Breast epithelium (tissue), 4 donors: ENCODE results near the gene CCDC97. TPM values are rescaled to one million over a fixed set of nuclear protein-coding genes. Genes with fewer than 3 reads are reported as not detected.

Source experiments
- DNase-seq, 2 donors: peaks; one replicate each; pipeline ENCODE4 v3.0.0-alpha.2; 2019; ENCODE audit warnings: low spot score in 2 of 2
- H3K27ac ChIP-seq, 2 donors: fragments of 200-600 bp; sonication (generic) in 1 of 2; one replicate each; pipeline ENCODE4 v1.5.1; 2016 to 2019; ENCODE audit warnings: mild to moderate bottlenecking in 1 of 2
- H3K27me3 ChIP-seq, 2 donors: fragments of 200-600 bp; sonication (generic) in 1 of 2; one replicate each; pipeline versions ENCODE4 v1.5.1 to v1.6.0; 2017 to 2019; ENCODE audit warnings: control low read depth in 1 of 2, mild to moderate bottlenecking in 1 of 2
- H3K36me3 ChIP-seq: fragments of 200-600 bp; one replicate; pipeline ENCODE4 v1.5.1; 2019
- H3K4me1 ChIP-seq, 2 donors: fragments of 200-600 bp; sonication (generic); one replicate each; pipeline ENCODE4 v1.5.1; 2016 to 2019; ENCODE audit warnings: control low read depth in 1 of 2
- H3K4me3 ChIP-seq, 3 donors: fragments of 200-600 bp; sonication (generic); 1 replicate in 2 of 3; 2 replicates in 1 of 3; pipeline ENCODE4 v1.5.1; 2016 to 2019; ENCODE audit warnings: mild to moderate bottlenecking in 3 of 3, moderate library complexity in 2 of 3
- H3K9me3 ChIP-seq, 2 donors: fragments of 200-600 bp; sonication (generic) in 1 of 2; one replicate each; pipeline ENCODE4 v1.5.1; 2016 to 2019; ENCODE audit warnings: control low read depth in 1 of 2
- POLR2A ChIP-seq: fragments of 450-650 bp; IDR thresholded peaks from one replicate; pipeline ENCODE4 v1.6.1; 2016; ENCODE audit warnings: antibody characterized with exemption, mild to moderate bottlenecking, moderate library complexity
- POLR2AphosphoS5 ChIP-seq, 3 donors: sonication (generic); formaldehyde crosslinking; IDR thresholded peaks; one replicate each; pipeline ENCODE4 v1.6.1; 2017; ENCODE audit warnings: antibody characterized with exemption in 3 of 3
- intact Hi-C: fragments of 100-400 bp; cut with DNase I; formaldehyde crosslinking; loops from one replicate; pipeline ENCODE4 v1.15.1; 2023; ENCODE audit warnings: low total_unique reads
- total RNA-seq, 3 donors: library from RNA; depleted of rRNA; stranded (reverse); fragments of >200 nt; gene quantifications; one replicate each; pipeline ENCODE4 v1.1.0, GENCODE V29; 2016
- TF ChIP-seq, protein P1 (sequence below), 3 donors: fragments of 450-650 bp; IDR thresholded peaks; one replicate each; pipeline ENCODE4 v1.5.1; 2016 to 2017; ENCODE audit warnings: antibody characterized with exemption in 3 of 3, mild to moderate bottlenecking in 3 of 3, moderate library complexity in 3 of 3

The CCDC97 gene
- total RNA-seq, 3 donors from 2014 or later: 15.4 to 15.7 (median 15.4) TPM

DNA sequence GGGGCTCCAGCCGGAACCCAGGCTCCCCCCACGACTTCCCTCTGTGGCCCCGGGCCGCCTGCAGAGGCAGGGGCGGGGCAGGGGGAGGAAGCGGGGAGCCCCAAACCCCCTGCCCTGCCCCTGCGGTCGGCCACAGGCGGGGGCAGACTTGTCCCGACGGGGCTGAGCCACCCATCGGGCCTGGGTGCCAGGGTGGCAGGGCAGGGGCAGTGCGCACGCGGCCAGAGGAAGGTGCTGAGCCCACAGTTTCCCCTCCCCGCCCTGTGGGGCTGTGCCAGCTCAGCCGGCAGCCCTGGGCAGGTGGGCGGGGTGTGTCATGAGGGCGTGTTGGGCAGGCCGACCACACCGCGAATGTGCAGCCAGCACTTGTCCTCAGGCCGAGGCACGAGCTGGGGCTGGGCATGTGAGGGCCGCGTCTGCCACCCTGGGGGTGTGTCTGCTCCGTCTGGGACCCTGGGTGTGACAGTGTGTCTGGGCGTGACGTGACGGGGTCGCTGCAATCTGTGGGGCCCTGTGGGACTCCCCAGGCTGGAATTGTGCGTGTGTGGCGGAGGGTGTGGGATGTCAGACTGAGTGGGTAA is 17.7 kb downstream of the CCDC97 start:
- Histone ChIP-seq H3K27ac (peak overlapping the region; percentile 81 to 87), H3K27me3 (no peaks in the 10 kb centered on the region), H3K36me3 (no peaks in the 10 kb centered on the region), H3K9me3 (no peaks in the 10 kb centered on the region), H3K4me1 (peaks cover 10 to 11% of the 10 kb centered on the region in 2 donors), H3K4me3 (peak overlapping the region in 2 of 3 donors; percentile 51 to 59)
- intact Hi-C loops: no loop called here
- TF ChIP-seq POLR2AphosphoS5 (IDR thresholded peaks at IDR 0.05): peak in 2 of 3 donors; percentile 2 to 19
- TF ChIP-seq, protein P1, sequence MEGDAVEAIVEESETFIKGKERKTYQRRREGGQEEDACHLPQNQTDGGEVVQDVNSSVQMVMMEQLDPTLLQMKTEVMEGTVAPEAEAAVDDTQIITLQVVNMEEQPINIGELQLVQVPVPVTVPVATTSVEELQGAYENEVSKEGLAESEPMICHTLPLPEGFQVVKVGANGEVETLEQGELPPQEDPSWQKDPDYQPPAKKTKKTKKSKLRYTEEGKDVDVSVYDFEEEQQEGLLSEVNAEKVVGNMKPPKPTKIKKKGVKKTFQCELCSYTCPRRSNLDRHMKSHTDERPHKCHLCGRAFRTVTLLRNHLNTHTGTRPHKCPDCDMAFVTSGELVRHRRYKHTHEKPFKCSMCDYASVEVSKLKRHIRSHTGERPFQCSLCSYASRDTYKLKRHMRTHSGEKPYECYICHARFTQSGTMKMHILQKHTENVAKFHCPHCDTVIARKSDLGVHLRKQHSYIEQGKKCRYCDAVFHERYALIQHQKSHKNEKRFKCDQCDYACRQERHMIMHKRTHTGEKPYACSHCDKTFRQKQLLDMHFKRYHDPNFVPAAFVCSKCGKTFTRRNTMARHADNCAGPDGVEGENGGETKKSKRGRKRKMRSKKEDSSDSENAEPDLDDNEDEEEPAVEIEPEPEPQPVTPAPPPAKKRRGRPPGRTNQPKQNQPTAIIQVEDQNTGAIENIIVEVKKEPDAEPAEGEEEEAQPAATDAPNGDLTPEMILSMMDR (IDR thresholded peaks at IDR 0.05): no peak
- no peak for TF ChIP-seq POLR2A
- DNase-seq: peak; percentile 78 to 79

DNA sequence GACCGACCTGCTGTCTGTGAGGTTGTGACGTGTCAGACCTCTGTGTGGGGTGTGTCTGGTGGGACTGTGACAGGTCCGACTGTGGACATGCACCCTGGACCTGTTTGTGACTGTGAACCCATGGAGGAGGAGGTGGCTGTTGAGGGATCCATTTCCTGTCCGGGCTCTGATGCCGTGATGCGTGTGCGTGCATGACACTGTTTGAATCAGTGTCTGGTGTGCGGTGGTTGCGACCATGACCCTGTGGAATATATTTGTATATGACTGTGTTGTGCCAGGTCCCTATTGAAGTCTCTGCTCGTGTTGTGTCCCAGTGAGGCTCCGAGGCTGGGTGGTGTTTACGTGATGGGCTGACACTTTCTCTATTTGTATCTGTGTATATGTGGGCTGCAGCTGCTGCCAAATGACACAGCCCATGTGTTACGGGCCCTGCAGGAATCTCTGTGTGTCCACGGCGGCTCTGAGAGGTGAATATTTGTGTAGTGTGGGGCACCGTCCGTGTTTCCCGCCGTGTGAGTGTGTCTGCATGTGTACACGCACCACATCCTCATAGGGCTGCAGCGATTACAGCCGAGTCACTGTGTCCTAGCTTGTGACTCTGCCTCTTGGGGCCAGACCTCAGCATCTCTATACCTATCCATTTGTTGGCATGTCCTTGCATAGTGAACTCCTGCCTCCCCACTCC is 18.3 kb downstream of the CCDC97 start:
- no peaks in the 10 kb centered on the region for H3K36me3 ChIP-seq
- no peak for DNase-seq
- no peaks in the 10 kb centered on the region for H3K27me3 ChIP-seq
- H3K4me3 ChIP-seq: peak overlapping the region in 2 of 3 donors; percentile 51 to 59
- intact Hi-C loops: no loop called here
- H3K9me3 ChIP-seq: no peaks in the 10 kb centered on the region
- peak overlapping the region; percentile 81 to 87 for H3K27ac ChIP-seq
- peaks cover 10 to 11% of the 10 kb centered on the region in 2 donors for H3K4me1 ChIP-seq
- TF ChIP-seq, protein P1 (IDR thresholded peaks at IDR 0.05): no peak
- TF ChIP-seq POLR2A (no peak), POLR2AphosphoS5 (IDR thresholded peaks at IDR 0.05) (no peak)

DNA sequence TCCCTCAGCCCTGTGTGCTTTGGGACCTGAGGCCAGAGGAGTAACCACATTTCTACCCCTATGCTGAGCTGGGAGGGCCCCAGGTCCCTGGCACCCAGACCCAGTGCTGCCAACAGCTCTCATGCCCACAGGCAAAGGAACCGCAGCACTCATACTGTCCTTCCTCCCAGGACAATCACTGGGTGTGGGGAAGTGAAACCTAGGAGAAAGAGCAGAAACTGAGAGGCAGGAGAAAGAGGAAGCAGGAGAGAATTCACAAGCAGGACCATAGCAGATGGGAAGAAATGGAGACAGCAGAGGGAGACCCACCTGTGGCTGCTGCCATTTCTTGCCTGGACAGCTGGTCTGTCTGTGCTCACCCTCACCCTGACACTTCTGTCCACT is 18.9 kb downstream of the CCDC97 start:
- Histone ChIP-seq H3K27me3 (no peaks in the 10 kb centered on the region), H3K4me3 (no peak overlapping the region), H3K27ac (peak overlapping the region; percentile 81 to 87), H3K4me1 (peaks cover 10 to 11% of the 10 kb centered on the region in 2 donors), H3K9me3 (no peaks in the 10 kb centered on the region), H3K36me3 (no peaks in the 10 kb centered on the region)
- DNase-seq: no peak
- TF ChIP-seq, protein P1 (IDR thresholded peaks at IDR 0.05): no peak
- TF ChIP-seq POLR2AphosphoS5 (IDR thresholded peaks at IDR 0.05): no peak
- no peak for TF ChIP-seq POLR2A
- intact Hi-C loops: no loop called here

DNA sequence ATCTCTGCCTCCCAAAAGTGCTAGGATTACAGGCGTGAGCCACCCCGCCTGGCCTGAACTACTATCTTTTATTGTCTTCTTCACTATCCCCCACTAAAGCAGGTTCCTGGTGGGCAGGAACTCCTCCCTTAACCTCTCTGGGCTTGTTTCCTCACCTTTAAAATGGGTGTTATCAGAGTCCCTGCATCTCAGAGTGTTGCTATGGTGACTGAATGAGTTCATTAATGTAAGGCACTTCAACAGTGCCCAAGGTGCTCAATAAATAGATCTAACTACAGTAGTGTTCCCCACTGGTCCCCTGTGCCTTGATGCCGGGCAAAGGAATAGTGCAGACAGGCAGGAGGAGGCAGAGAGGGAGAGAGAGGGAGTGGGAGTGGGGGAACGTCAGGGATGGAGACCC is 20.5 kb downstream of the CCDC97 start:
- Histone ChIP-seq H3K27ac (no peak overlapping the region), H3K4me1 (peaks cover 7 to 10% of the 10 kb centered on the region in 2 donors), H3K27me3 (no peaks in the 10 kb centered on the region), H3K36me3 (no peaks in the 10 kb centered on the region), H3K9me3 (no peaks in the 10 kb centered on the region), H3K4me3 (no peak overlapping the region)
- intact Hi-C loops: no loop called here
- no peak for TF ChIP-seq POLR2AphosphoS5 (IDR thresholded peaks at IDR 0.05)
- no peak for DNase-seq

DNA sequence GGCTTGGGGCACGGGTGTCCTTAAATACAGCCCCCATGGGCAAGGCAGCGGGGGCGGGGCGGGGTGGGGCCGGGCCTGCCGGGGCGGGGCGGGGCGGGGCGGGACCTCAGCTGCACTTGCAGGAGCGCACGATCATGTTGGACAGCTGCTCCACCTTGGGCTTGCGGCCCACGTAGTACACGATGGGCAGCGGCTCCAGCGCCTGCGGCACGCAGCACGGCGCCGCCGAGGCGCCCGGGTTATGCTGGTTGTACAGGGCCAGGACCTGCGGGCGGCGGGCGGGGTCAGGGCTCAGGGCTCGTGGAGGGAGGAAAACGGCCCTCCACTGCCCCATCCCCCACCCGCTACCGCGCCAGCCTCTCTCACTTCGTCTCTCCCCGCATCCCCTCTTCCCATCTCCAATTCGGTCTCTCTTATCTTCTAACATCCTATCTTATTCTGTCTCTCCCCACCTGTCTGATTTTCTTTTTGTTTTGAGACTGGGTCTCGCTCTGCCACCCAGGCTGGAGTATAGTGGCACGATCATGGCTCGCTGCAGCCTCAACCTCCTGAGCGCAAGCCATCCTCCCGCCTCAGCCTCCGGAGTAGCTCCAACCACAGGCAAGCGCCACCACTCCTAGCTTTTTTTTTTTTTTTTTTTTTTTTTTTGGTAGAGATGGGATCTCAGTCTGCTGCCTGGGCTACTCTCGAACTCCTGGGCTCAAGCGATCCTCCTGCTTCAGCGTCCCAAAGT is 21.1 kb downstream of the CCDC97 start:
- Histone ChIP-seq H3K27ac (no peak overlapping the region), H3K9me3 (no peaks in the 10 kb centered on the region), H3K27me3 (no peaks in the 10 kb centered on the region), H3K36me3 (no peaks in the 10 kb centered on the region), H3K4me1 (peaks cover under 1 to 10% of the 10 kb centered on the region in 2 donors), H3K4me3 (no peak overlapping the region)
- DNase-seq: no peak
- TF ChIP-seq POLR2AphosphoS5 (IDR thresholded peaks at IDR 0.05) (no peak), POLR2A (no peak)
- TF ChIP-seq, protein P1 (IDR thresholded peaks at IDR 0.05): no peak
- intact Hi-C loops: no loop called here
